Body of pancreas (tissue), 4 donors: ENCODE results near the gene DAZAP1. TPM values are rescaled to one million over a fixed set of nuclear protein-coding genes. Genes with fewer than 3 reads are reported as not detected.

Experiments used
- ATAC-seq: fragments of 150-250 bp; one replicate; pipeline ENCODE4 v1.9.1; 2016
- DNase-seq, 4 donors: peaks; one replicate each; pipeline ENCODE4 v3.0.0-alpha.2; 2019
- H3K27ac ChIP-seq, 4 donors: fragments of 200-600 bp; sonication (generic); 1 replicate in 3 of 4; 2 replicates in 1 of 4; pipeline versions ENCODE4 v1.5.1 to v1.6.1; 2016 to 2019; ENCODE audit warnings: mild to moderate bottlenecking in 1 of 4, mixed read lengths in 1 of 4, moderate library complexity in 1 of 4
- H3K27me3 ChIP-seq, 2 donors: fragments of 200-600 bp; sonication (generic); one replicate each; pipeline ENCODE4 v1.6.0; 2016; ENCODE audit warnings: mild to moderate bottlenecking in 1 of 2
- H3K36me3 ChIP-seq, 2 donors: fragments of 200-600 bp; sonication (generic); replicated peaks in 1 of 2; 2 replicates each; pipeline ENCODE4 v1.5.1; 2016; ENCODE audit warnings: low read depth in 2 of 2; ENCODE audit not compliant: insufficient read depth in 1 of 2
- H3K4me1 ChIP-seq: fragments of 200-600 bp; sonication (generic); one replicate; pipeline ENCODE4 v1.6.0; 2016
- H3K4me3 ChIP-seq, 2 donors: fragments of 200-600 bp; sonication (generic); 1 replicate in 1 of 2; 2 replicates in 1 of 2; pipeline ENCODE4 v1.5.1; 2016 to 2019
- H3K9me3 ChIP-seq, 3 donors: fragments of 200-600 bp; sonication (generic); 1 replicate in 2 of 3; 2 replicates in 1 of 3; pipeline ENCODE4 v1.5.1; 2016
- POLR2A ChIP-seq, 3 donors: fragments of 450-650 bp; IDR thresholded peaks; one replicate each; pipeline ENCODE4 v1.6.1; 2016; ENCODE audit warnings: antibody characterized with exemption in 3 of 3, mild to moderate bottlenecking in 2 of 3
- WGBS, 2 donors: methylation state at CpG; one replicate each; pipeline ENCODE4 v1.1.5; 2017; 5-methylcytosine and 5-hydroxymethylcytosine counted together
- intact Hi-C: fragments of 100-400 bp; cut with DNase I; formaldehyde crosslinking; loops from one replicate; pipeline ENCODE4 v1.15.1; 2023
- total RNA-seq, 2 donors: library from RNA; depleted of rRNA; stranded (reverse); fragments of >200 nt; gene quantifications; one replicate each; pipeline ENCODE4 v1.1.0, GENCODE V29; 2016
- TF ChIP-seq, protein P1 (sequence below), 7 experiments: fragments of 450-650 bp in 4 of 7; fragments of 200-600 bp in 3 of 7; sonication (generic) in 3 of 7; IDR thresholded peaks; one replicate each; pipeline ENCODE4 v1.5.1; 2016 to 2019; ENCODE audit warnings: antibody characterized with exemption in 7 of 7

DAZAP1 gene
- total RNA-seq, 2 donors from 2014 or later, result 25.4 to 63.3 TPM

GRCh38 chr19:1423436-1424191 is 16.2 kb downstream of the DAZAP1 start:
- H3K27ac ChIP-seq, result no peak overlapping the region
- DNase-seq, result no peak
- peaks cover 13 to 39% of the 10 kb centered on the region in 2 donors for H3K36me3 ChIP-seq
- peaks cover 7% of the 10 kb centered on the region for H3K4me1 ChIP-seq
- H3K9me3 ChIP-seq, result no peaks in the 10 kb centered on the region
- TF ChIP-seq, protein P1, sequence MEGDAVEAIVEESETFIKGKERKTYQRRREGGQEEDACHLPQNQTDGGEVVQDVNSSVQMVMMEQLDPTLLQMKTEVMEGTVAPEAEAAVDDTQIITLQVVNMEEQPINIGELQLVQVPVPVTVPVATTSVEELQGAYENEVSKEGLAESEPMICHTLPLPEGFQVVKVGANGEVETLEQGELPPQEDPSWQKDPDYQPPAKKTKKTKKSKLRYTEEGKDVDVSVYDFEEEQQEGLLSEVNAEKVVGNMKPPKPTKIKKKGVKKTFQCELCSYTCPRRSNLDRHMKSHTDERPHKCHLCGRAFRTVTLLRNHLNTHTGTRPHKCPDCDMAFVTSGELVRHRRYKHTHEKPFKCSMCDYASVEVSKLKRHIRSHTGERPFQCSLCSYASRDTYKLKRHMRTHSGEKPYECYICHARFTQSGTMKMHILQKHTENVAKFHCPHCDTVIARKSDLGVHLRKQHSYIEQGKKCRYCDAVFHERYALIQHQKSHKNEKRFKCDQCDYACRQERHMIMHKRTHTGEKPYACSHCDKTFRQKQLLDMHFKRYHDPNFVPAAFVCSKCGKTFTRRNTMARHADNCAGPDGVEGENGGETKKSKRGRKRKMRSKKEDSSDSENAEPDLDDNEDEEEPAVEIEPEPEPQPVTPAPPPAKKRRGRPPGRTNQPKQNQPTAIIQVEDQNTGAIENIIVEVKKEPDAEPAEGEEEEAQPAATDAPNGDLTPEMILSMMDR (IDR thresholded peaks at IDR 0.05), result no peak
- 90 to 93% methylated on average over 32 to 40 of the region's 40 CpGs for WGBS, 2 donors
- intact Hi-C loops, result no loop called here
- no peaks in the 10 kb centered on the region for H3K27me3 ChIP-seq
- no peak for ATAC-seq
- H3K4me3 ChIP-seq, result no peak overlapping the region

- intact Hi-C loops, result no loop called here
- no peak overlapping the region for H3K4me3 ChIP-seq
- no peaks in the 10 kb centered on the region for H3K9me3 ChIP-seq
- DNase-seq, result no peak
- TF ChIP-seq, protein P1 (IDR thresholded peaks at IDR 0.05), result no peak
- no peak for TF ChIP-seq POLR2A (IDR thresholded peaks at IDR 0.05)
- ATAC-seq, result no peak
- H3K27ac ChIP-seq, result no peak overlapping the region
- peaks cover 9 to 39% of the 10 kb centered on the region in 2 donors for H3K36me3 ChIP-seq
- no peaks in the 10 kb centered on the region for H3K4me1 ChIP-seq
- 82 to 86% methylated on average over 34 to 40 of the region's 42 CpGs for WGBS, 2 donors
- H3K27me3 ChIP-seq, result no peaks in the 10 kb centered on the region
These were observed 17.0 kb downstream of the DAZAP1 start for GRCh38 chr19:1424192-1424955.

DNA sequence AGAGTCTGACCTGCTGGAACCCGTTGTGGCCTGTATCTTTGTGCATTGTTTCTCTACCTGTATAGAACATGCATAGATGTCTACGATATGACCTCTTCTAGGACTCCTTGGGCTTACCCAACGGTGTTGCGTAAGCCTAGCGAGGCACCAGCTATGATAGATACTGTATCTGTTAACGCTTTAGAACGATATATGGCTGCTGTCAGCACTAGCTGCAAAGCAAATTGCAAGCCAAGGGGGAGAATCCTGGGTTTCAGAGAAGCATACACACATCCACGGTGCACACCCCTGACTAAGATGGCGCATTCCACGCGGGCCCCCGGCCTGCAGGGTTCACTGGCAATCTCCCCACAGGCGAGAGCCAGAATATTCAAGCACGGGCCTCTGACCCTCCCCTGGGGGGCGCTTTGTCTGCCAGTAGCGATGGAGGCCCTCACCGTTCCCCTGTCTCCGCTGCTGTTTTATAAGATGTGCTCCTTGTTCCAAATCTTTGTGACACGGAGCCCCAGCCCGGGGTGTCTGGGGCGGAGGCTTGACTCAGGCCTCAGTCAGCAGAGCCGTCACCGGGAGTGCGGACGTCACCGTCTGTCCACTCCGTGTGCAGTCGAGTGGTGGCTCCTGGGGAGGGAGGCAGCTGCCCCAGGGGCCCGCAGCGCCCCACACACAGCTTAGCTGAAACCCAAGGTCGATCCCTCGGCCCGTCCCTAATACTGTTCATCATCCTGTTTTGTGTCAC is 17.9 kb downstream of the DAZAP1 start:
- WGBS, 2 donors, result 85 to 89% methylated on average over 14 to 31 of the region's 33 CpGs
- intact Hi-C loops, result no loop called here
- H3K4me3 ChIP-seq, result no peak overlapping the region
- no peak for TF ChIP-seq POLR2A (IDR thresholded peaks at IDR 0.05)
- TF ChIP-seq, protein P1 (IDR thresholded peaks at IDR 0.05), result no peak
- no peak overlapping the region for H3K27ac ChIP-seq
- ATAC-seq, result no peak
- H3K9me3 ChIP-seq, result no peaks in the 10 kb centered on the region
- no peaks in the 10 kb centered on the region for H3K27me3 ChIP-seq
- no peaks in the 10 kb centered on the region for H3K4me1 ChIP-seq
- H3K36me3 ChIP-seq, result peaks cover 12 to 36% of the 10 kb centered on the region in 2 donors
- DNase-seq, result no peak

GRCh38 chr19:1425902-1426301 is 18.5 kb downstream of the DAZAP1 start:
- Histone ChIP-seq H3K27ac (no peak overlapping the region), H3K4me1 (no peaks in the 10 kb centered on the region), H3K9me3 (no peaks in the 10 kb centered on the region), H3K4me3 (no peak overlapping the region), H3K36me3 (peaks cover 12 to 32% of the 10 kb centered on the region in 2 donors), H3K27me3 (no peaks in the 10 kb centered on the region)
- ATAC-seq, result no peak
- no peak for TF ChIP-seq POLR2A (IDR thresholded peaks at IDR 0.05)
- TF ChIP-seq, protein P1 (IDR thresholded peaks at IDR 0.05), result no peak
- intact Hi-C loops, result no loop called here
- no peak for DNase-seq
- 89 to 95% methylated on average over 7 to 14 of the region's 14 CpGs for WGBS, 2 donors
